HEK293 (cell line): ENCODE results near the gene CAPN15.

Experiments used
- CTCF ChIA-PET: fragments of 350-600 bp; formaldehyde crosslinking; extraction: SDS; loops from one replicate; lab custom pipeline; 2021; ENCODE audit warnings: antibody characterized with exemption; lab: Yijun Ruan, JAX
- POLR2A ChIA-PET: fragments of 300-600 bp; formaldehyde crosslinking; extraction: SDS; loops from one replicate; lab custom pipeline; 2020; ENCODE audit warnings: antibody characterized with exemption, inconsistent platforms; lab: Yijun Ruan, JAX
- H3K27ac ChIP-seq: fragments of 200-500 bp; sonication (Bioruptor generic); 2 replicates; pipeline ENCODE4 v1.5.1; 2014; ENCODE audit warnings: low read depth, low read length, control low read depth, inconsistent platforms; ENCODE audit errors: extremely low read depth
- H3K36me3 ChIP-seq, 2 experiments: fragments of 200-500 bp in 1 of 2; sonication (Bioruptor generic) in 1 of 2; 1 replicate in 1 of 2; 2 replicates in 1 of 2; pipeline ENCODE4 v1.5.1; 2014 to 2017; ENCODE audit warnings: inconsistent platforms in 2 of 2, low read length in 2 of 2; ENCODE audit not compliant: control insufficient read depth in 2 of 2, insufficient read depth in 1 of 2
- H3K4me1 ChIP-seq: fragments of 200-500 bp; sonication (Bioruptor generic); 2 replicates; pipeline ENCODE4 v1.5.1; 2014; ENCODE audit warnings: mild to moderate bottlenecking, low read length, inconsistent platforms; ENCODE audit not compliant: control insufficient read depth, insufficient read depth
- H3K4me3 ChIP-seq: 2 replicates; pipeline ENCODE4 v1.5.1; 2011; ENCODE audit warnings: low read depth, mild to moderate bottlenecking, control low read depth, low read length, moderate library complexity
- H3K9me3 ChIP-seq: fragments of 200-500 bp; sonication (Bioruptor generic); 2 replicates; pipeline ENCODE4 v1.5.1; 2014; ENCODE audit warnings: low read depth, low read length, inconsistent platforms; ENCODE audit not compliant: control insufficient read depth, insufficient read depth
- EGR2 ChIP-seq: fragments of 450-650 bp; formaldehyde crosslinking; IDR thresholded peaks from 2 replicates; pipeline ENCODE4 v1.5.1; 2016; ENCODE audit warnings: low read depth, missing biosample characterization, missing genetic modification characterization
- GLI2 ChIP-seq: fragments of 450-650 bp; formaldehyde crosslinking; IDR thresholded peaks from 2 replicates; pipeline ENCODE4; 2017; ENCODE audit warnings: missing biosample characterization, missing genetic modification characterization, low read depth, borderline replicate concordance
- GLI4 ChIP-seq: fragments of 450-650 bp; formaldehyde crosslinking; IDR thresholded peaks from 2 replicates; pipeline ENCODE4 v1.5.1; 2016; ENCODE audit warnings: missing biosample characterization, missing genetic modification characterization
- KLF1 ChIP-seq: fragments of 450-650 bp; formaldehyde crosslinking; IDR thresholded peaks from 2 replicates; pipeline ENCODE4 v1.5.1; 2016; ENCODE audit warnings: missing biosample characterization, missing genetic modification characterization
- KLF9 ChIP-seq: fragments of 450-650 bp; formaldehyde crosslinking; IDR thresholded peaks from 2 replicates; pipeline ENCODE4 v1.5.1; 2016; ENCODE audit warnings: missing biosample characterization, missing genetic modification characterization, low read depth
- SCRT2 ChIP-seq: fragments of 450-650 bp; formaldehyde crosslinking; IDR thresholded peaks from 2 replicates; pipeline ENCODE4 v1.5.1; 2016; ENCODE audit warnings: missing biosample characterization, missing genetic modification characterization
- TRIM28 ChIP-seq: IDR thresholded peaks from 2 replicates; pipeline ENCODE4 v1.6.1; 2011; ENCODE audit warnings: low read length, control low read depth, borderline replicate concordance
- ZBTB17 ChIP-seq: fragments of 450-650 bp; formaldehyde crosslinking; IDR thresholded peaks from 2 replicates; pipeline ENCODE4 v1.5.1; 2016; ENCODE audit warnings: missing biosample characterization, missing genetic modification characterization
- ZFP3 ChIP-seq: fragments of 450-650 bp; formaldehyde crosslinking; IDR thresholded peaks from 2 replicates; pipeline ENCODE4 v1.5.1; 2016; ENCODE audit warnings: low read depth, missing biosample characterization, missing genetic modification characterization
- ZFP37 ChIP-seq: fragments of 450-650 bp; formaldehyde crosslinking; IDR thresholded peaks from 2 replicates; pipeline ENCODE4 v1.5.1; 2016; ENCODE audit warnings: missing biosample characterization, missing genetic modification characterization
- ZFP41 ChIP-seq: fragments of 450-650 bp; formaldehyde crosslinking; IDR thresholded peaks from 2 replicates; pipeline ENCODE4 v1.5.1; 2016; ENCODE audit warnings: missing biosample characterization, missing genetic modification characterization, borderline replicate concordance
- ZNF223 ChIP-seq: fragments of 450-650 bp; formaldehyde crosslinking; IDR thresholded peaks from 2 replicates; pipeline ENCODE4 v1.5.1; 2016; ENCODE audit warnings: missing biosample characterization, missing genetic modification characterization
- ZNF274 ChIP-seq, 2 experiments: fragments of 200-500 bp in 1 of 2; fragments of 450-650 bp in 1 of 2; sonication (Bioruptor generic) in 1 of 2; formaldehyde crosslinking in 1 of 2; IDR thresholded peaks; 2 replicates each; pipeline versions ENCODE4 v1.5.1 to v1.6.1; 2014 to 2016; ENCODE audit warnings: borderline replicate concordance in 1 of 2, inconsistent platforms in 1 of 2, low read length in 1 of 2, missing biosample characterization in 1 of 2, missing genetic modification characterization in 1 of 2
- ZNF335 ChIP-seq: fragments of 450-650 bp; formaldehyde crosslinking; conservative IDR thresholded peaks from 2 replicates; pipeline ENCODE4 v1.5.1; 2016; ENCODE audit warnings: missing biosample characterization, missing genetic modification characterization
- ZNF341 ChIP-seq: fragments of 450-650 bp; formaldehyde crosslinking; IDR thresholded peaks from 2 replicates; pipeline ENCODE4; 2016; ENCODE audit warnings: low read depth, missing biosample characterization, missing genetic modification characterization
- ZNF354C ChIP-seq: fragments of 450-650 bp; formaldehyde crosslinking; IDR thresholded peaks from 2 replicates; pipeline ENCODE4 v1.5.1; 2016; ENCODE audit warnings: missing biosample characterization, missing genetic modification characterization, low read depth, borderline replicate concordance
- ZNF660 ChIP-seq: fragments of 450-650 bp; IDR thresholded peaks from 2 replicates; pipeline ENCODE4 v1.5.1; 2018; ENCODE audit warnings: missing biosample characterization, mild to moderate bottlenecking, missing genetic modification characterization
- ZNF776 ChIP-seq: fragments of 450-650 bp; formaldehyde crosslinking; IDR thresholded peaks from 2 replicates; pipeline ENCODE4 v1.5.0; 2017; ENCODE audit warnings: missing biosample characterization, missing genetic modification characterization, borderline replicate concordance
- TF ChIP-seq, protein P1 (sequence below): fragments of 450-650 bp; IDR thresholded peaks from 2 replicates; pipeline ENCODE4 v1.5.1; 2018; ENCODE audit warnings: missing biosample characterization, missing genetic modification characterization
- TF ChIP-seq, protein P2 (sequence below): fragments of 450-650 bp; formaldehyde crosslinking; IDR thresholded peaks from 2 replicates; pipeline ENCODE4 v1.5.1; 2016; ENCODE audit warnings: missing biosample characterization, missing genetic modification characterization
- TF ChIP-seq, protein P3 (sequence below): fragments of 450-650 bp; formaldehyde crosslinking; IDR thresholded peaks from 2 replicates; pipeline ENCODE4 v1.5.1; 2016; ENCODE audit warnings: missing biosample characterization, missing genetic modification characterization
- TF ChIP-seq, protein P4 (sequence below): fragments of 450-650 bp; formaldehyde crosslinking; conservative IDR thresholded peaks from 2 replicates; pipeline ENCODE4 v1.5.1; 2016; ENCODE audit warnings: low read depth, missing biosample characterization, missing genetic modification characterization
- TF ChIP-seq, protein P5 (sequence below): fragments of 450-650 bp; formaldehyde crosslinking; IDR thresholded peaks from 2 replicates; pipeline ENCODE4 v1.5.1; 2017; ENCODE audit warnings: missing biosample characterization, mild to moderate bottlenecking, missing genetic modification characterization, moderate library complexity

The CAPN15 gene

DNA sequence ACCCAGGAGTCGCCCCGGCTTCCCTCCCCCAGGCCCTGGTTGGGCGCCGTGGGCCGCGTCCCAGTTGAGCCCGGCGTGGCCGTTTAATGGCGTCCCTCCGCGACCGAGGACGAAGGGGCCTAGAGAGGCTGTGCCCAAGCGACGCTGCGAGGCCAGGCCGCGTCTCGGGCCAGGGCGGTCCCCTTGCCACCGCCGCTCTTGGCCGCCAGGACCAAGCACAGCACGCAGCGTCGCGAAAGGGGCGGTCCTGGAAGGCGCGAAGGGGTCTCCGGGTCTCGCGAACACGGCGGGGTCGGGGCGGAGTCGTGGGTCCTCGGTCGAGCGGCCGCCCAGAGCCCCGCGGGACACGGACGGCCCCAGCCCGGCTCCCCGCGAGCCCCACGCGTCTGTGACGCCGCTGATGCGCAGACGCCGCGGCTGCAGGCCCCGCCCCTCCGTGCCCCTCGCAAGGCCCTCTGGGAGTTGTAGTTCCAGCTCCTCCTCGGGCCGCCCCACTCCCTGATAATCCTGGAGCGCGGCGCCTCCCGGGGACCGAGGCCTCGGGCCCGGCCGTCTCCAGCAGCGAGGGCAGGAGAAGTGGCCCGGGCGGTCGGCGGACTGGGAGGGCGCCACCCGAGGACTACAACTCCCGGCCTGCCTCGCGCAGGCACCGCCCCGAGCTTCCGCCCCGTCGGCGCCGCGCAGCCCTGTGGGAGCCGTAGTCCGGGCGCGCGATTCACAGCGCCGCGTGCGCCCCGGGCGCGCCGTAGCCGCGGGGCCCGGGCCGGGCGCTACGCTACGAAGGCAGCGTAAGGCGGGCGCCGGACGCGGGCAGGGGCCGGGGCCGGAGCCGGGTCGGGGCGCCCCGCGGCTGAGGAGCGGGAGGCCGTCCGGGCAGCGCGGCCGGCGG, at the start of gene CAPN15:
TSS of gene CAPN15 (plus strand) at position 698 of the 889 bp plus-strand sequence. CDS start 19,127 bp downstream, outside the sequence.
- peaks cover 0 to 22% of the 10 kb centered on the region in 2 experiments; a peak in 2 of 3 replicates for H3K36me3 ChIP-seq
- H3K4me1 ChIP-seq: peaks cover 8% of the 10 kb centered on the region
- ChIA-PET CTCF (interaction anchor here (0.6 to 0.7 kb wide), 3 partner anchors 13 to 1844 kb away, joined by 3 read pairs; no protein-coding TSS in a partner anchor), POLR2A (interaction anchor here (0.5 to 1.8 kb wide), 12 partner anchors 9 to 145 kb away, joined by 3 to 6 read pairs (median 4); partner anchors contain the start of genes DECR2, METTL26, NHLRC4 and RAB40C)
- peak within 1 kb of the TSS; percentile 73 for H3K4me3 ChIP-seq
- H3K27ac ChIP-seq: peak within 1 kb of the TSS; percentile 97
- H3K9me3 ChIP-seq: no peaks in the 10 kb centered on the region
- TF ChIP-seq ZFP3 (tag by site-specific recombination) (no peak), EGR2 (tag by site-specific recombination) (no peak), TRIM28 (no peak), ZNF354C (tag by site-specific recombination) (no peak), GLI4 (tag by site-specific recombination) (no peak), ZNF776 (tag by site-specific recombination) (no peak), ZNF223 (tag by site-specific recombination) (no peak), ZBTB17 (tag by site-specific recombination) (peak; percentile 49; the same call in 1 of the 2 replicates), ZFP37 (tag by site-specific recombination) (peak; percentile 48), ZNF341 (tag by site-specific recombination) (peak; percentile 26; the same call in 1 of the 2 replicates), ZNF660 (tag by site-specific recombination) (peak; percentile 58; the same call in 1 of the 2 replicates), KLF9 (peak; percentile 69), ZNF274 (IDR thresholded peaks at IDR 0.05; ENCODE audit: low read length) (no peak), ZNF274 (tag by site-specific recombination; IDR thresholded peaks at IDR 0.05; ENCODE audit: borderline replicate concordance) (no peak), SCRT2 (tag by site-specific recombination) (no peak), ZNF335 (tag by site-specific recombination) (peak; percentile 97), KLF1 (tag by site-specific recombination) (peak; percentile 76), ZFP41 (tag by site-specific recombination) (no peak), GLI2 (tag by site-specific recombination) (no peak)
- TF ChIP-seq, protein P1, sequence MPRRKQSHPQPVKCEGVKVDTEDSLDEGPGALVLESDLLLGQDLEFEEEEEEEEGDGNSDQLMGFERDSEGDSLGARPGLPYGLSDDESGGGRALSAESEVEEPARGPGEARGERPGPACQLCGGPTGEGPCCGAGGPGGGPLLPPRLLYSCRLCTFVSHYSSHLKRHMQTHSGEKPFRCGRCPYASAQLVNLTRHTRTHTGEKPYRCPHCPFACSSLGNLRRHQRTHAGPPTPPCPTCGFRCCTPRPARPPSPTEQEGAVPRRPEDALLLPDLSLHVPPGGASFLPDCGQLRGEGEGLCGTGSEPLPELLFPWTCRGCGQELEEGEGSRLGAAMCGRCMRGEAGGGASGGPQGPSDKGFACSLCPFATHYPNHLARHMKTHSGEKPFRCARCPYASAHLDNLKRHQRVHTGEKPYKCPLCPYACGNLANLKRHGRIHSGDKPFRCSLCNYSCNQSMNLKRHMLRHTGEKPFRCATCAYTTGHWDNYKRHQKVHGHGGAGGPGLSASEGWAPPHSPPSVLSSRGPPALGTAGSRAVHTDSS (tag by site-specific recombination): no peak
- TF ChIP-seq, protein P2, sequence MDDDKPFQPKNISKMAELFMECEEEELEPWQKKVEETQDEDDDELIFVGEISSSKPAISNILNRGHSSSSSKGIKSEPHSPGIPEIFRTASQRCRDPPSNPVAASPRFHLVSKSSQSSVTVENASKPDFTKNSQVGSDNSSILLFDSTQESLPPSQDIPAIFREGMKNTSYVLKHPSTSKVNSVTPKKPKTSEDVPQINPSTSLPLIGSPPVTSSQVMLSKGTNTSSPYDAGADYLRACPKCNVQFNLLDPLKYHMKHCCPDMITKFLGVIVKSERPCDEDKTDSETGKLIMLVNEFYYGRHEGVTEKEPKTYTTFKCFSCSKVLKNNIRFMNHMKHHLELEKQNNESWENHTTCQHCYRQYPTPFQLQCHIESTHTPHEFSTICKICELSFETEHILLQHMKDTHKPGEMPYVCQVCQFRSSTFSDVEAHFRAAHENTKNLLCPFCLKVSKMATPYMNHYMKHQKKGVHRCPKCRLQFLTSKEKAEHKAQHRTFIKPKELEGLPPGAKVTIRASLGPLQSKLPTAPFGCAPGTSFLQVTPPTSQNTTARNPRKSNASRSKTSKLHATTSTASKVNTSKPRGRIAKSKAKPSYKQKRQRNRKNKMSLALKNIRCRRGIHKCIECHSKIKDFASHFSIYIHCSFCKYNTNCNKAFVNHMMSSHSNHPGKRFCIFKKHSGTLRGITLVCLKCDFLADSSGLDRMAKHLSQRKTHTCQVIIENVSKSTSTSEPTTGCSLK (tag by site-specific recombination): no peak
- TF ChIP-seq, protein P3, sequence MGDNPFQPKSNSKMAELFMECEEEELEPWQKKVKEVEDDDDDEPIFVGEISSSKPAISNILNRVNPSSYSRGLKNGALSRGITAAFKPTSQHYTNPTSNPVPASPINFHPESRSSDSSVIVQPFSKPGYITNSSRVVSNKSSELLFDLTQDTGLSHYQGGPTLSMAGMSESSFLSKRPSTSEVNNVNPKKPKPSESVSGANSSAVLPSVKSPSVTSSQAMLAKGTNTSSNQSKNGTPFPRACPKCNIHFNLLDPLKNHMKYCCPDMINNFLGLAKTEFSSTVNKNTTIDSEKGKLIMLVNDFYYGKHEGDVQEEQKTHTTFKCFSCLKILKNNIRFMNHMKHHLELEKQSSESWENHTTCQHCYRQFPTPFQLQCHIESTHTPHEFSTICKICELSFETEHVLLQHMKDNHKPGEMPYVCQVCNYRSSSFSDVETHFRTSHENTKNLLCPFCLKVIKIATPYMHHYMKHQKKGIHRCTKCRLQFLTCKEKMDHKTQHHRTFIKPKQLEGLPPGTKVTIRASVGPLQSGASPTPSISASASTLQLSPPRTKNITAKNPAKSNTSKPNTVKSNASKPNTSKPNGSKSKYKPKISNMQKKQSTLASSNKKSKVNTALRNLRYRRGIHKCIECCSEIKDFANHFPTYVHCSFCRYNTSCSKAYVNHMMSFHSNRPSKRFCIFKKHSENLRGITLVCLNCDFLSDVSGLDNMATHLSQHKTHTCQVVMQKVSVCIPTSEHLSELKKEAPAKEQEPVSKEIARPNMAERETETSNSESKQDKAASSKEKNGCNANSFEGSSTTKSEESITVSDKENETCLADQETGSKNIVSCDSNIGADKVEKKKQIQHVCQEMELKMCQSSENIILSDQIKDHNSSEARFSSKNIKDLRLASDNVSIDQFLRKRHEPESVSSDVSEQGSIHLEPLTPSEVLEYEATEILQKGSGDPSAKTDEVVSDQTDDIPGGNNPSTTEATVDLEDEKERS (tag by site-specific recombination): no peak
- TF ChIP-seq, protein P4, sequence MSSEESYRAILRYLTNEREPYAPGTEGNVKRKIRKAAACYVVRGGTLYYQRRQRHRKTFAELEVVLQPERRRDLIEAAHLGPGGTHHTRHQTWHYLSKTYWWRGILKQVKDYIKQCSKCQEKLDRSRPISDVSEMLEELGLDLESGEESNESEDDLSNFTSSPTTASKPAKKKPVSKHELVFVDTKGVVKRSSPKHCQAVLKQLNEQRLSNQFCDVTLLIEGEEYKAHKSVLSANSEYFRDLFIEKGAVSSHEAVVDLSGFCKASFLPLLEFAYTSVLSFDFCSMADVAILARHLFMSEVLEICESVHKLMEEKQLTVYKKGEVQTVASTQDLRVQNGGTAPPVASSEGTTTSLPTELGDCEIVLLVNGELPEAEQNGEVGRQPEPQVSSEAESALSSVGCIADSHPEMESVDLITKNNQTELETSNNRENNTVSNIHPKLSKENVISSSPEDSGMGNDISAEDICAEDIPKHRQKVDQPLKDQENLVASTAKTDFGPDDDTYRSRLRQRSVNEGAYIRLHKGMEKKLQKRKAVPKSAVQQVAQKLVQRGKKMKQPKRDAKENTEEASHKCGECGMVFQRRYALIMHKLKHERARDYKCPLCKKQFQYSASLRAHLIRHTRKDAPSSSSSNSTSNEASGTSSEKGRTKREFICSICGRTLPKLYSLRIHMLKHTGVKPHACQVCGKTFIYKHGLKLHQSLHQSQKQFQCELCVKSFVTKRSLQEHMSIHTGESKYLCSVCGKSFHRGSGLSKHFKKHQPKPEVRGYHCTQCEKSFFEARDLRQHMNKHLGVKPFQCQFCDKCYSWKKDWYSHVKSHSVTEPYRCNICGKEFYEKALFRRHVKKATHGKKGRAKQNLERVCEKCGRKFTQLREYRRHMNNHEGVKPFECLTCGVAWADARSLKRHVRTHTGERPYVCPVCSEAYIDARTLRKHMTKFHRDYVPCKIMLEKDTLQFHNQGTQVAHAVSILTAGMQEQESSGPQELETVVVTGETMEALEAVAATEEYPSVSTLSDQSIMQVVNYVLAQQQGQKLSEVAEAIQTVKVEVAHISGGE (tag by site-specific recombination): peak; percentile 91
- TF ChIP-seq, protein P5, sequence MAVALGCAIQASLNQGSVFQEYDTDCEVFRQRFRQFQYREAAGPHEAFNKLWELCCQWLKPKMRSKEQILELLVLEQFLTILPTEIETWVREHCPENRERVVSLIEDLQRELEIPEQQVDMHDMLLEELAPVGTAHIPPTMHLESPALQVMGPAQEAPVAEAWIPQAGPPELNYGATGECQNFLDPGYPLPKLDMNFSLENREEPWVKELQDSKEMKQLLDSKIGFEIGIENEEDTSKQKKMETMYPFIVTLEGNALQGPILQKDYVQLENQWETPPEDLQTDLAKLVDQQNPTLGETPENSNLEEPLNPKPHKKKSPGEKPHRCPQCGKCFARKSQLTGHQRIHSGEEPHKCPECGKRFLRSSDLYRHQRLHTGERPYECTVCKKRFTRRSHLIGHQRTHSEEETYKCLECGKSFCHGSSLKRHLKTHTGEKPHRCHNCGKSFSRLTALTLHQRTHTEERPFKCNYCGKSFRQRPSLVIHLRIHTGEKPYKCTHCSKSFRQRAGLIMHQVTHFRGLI (tag by site-specific recombination): peak; percentile 91
